Adipocyte (in vitro differentiated cells): Measurements from ENCODE around the gene CYB5B.
"Not testable (repeated sequence)": the region's sequence is repeated elsewhere in the genome, so short reads cannot be mapped to it uniquely, and the experiment has no call there.

ENCODE experiments used
- DNase-seq: peaks from one replicate; pipeline ENCODE4 v3.0.0-alpha.2; 2015; ENCODE audit warnings: low read depth
- H3K27me3 ChIP-seq: replicated peaks from 2 replicates; pipeline ENCODE4 v1.7.0; 2013; ENCODE audit warnings: mild to moderate bottlenecking, low read length, moderate library complexity; ENCODE audit not compliant: control insufficient read depth, insufficient read depth
- H3K36me3 ChIP-seq: 2 replicates; pipeline ENCODE4 v1.7.0; 2013; ENCODE audit warnings: low read length, mild to moderate bottlenecking, moderate library complexity; ENCODE audit not compliant: control insufficient read depth, insufficient read depth, severe bottlenecking
- H3K4me1 ChIP-seq: 2 replicates; pipeline ENCODE4 v1.7.0; 2013; ENCODE audit warnings: mild to moderate bottlenecking, low read length, moderate library complexity; ENCODE audit not compliant: control insufficient read depth, insufficient read depth
- H3K4me3 ChIP-seq: 2 replicates; pipeline ENCODE4 v1.7.0; 2013; ENCODE audit warnings: mild to moderate bottlenecking, low read length, moderate library complexity
- H3K9ac ChIP-seq: 2 replicates; pipeline ENCODE4 v1.7.0; 2013; ENCODE audit warnings: mild to moderate bottlenecking, low read length, moderate library complexity
- H3K9me3 ChIP-seq: 2 replicates; pipeline ENCODE4 v1.7.0; 2013; ENCODE audit warnings: mild to moderate bottlenecking, low read length, moderate library complexity; ENCODE audit not compliant: control insufficient read depth

Gene CYB5B

DNA sequence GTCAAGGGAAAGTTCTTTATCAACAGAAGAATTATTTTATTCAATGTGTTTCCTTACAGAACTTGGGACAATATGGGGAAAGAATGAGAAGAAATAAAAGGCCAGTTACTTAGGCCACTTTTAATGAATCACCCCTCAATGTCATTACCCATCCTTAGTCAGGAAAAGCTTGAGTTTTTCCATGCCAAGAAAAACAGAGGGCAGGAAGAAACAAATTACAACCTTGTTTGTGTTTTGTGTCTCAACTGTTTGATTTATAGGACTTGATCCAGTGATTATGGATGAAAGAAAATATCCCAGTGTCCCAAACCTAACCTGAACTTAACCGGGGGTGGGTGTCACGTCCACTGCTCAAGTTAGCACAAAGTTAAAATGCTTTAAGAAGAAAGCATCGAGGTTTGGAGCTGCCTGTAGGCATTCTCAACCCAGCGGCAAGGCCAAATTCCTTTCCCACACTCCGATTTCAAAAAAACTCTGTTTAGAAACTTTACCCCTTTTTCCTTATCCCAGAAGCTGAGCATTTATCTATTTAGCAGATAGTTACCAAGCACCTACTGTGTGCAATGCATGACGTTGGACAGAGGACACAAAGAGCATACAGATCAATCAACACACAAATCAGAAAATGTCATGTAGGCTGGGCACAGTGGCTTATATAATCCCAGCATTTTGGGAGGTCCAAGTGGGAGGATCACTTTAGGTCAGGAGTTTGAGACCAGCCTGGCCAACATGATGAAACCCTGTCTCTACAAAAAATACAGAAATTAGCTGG is 14.0 kb upstream of the CYB5B start:
- H3K4me3 ChIP-seq = no peak overlapping the region
- no peaks in the 10 kb centered on the region for H3K9me3 ChIP-seq
- H3K9ac ChIP-seq = no peak overlapping the region
- peak; percentile 79 for DNase-seq
- H3K4me1 ChIP-seq = peaks cover 14% of the 10 kb centered on the region
- no peaks in the 10 kb centered on the region for H3K27me3 ChIP-seq
- no peaks in the 10 kb centered on the region for H3K36me3 ChIP-seq

DNA sequence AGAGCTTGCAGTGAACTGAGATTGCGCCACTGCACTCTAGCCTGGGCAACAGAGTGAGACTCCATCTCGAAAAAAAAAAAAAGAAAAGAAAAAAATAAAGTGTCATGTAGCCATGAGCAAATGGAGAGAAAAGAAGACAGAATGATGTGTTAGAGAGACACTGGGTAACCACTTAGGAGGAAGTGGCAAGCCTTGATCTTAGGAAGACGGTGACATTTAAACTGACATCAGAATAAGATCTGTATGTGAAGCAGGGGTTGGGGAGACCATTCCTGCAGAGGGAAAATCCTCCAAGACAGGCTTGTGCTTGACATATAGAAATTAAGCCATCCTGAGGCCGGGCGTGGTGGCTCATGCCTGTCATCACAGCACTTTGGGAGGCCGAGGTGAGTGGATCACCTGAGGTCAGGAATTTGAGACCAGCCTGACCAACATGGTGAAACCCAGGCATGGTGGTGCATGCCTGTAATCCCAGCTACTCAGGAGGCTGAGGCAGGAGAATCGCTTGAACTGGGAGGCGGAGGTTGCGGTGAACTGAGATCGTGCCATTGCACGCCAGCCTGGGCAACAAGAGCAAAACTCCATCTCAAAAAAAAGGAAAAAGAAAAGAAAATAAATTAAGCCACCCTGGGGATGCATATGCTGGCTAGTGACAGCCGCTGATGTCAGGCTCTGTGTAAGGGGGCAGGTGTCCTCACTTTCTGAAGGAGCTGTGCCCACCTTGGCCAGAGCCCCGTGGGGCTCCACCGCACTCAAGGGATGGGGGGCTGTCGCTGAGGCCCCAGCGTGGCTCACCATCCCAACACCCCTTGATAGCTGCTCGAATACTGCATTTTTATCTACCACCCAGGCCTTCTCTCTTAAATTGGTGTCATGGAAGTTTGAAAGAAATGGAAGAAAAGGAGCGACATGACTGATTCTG is 13.1 kb upstream of the CYB5B start:
- Histone ChIP-seq H3K27me3 (no peaks in the 10 kb centered on the region), H3K4me3 (no peak overlapping the region), H3K4me1 (peaks cover 6% of the 10 kb centered on the region), H3K36me3 (no peaks in the 10 kb centered on the region), H3K9ac (no peak overlapping the region), H3K9me3 (no peaks in the 10 kb centered on the region)
- DNase-seq = no peak

DNA sequence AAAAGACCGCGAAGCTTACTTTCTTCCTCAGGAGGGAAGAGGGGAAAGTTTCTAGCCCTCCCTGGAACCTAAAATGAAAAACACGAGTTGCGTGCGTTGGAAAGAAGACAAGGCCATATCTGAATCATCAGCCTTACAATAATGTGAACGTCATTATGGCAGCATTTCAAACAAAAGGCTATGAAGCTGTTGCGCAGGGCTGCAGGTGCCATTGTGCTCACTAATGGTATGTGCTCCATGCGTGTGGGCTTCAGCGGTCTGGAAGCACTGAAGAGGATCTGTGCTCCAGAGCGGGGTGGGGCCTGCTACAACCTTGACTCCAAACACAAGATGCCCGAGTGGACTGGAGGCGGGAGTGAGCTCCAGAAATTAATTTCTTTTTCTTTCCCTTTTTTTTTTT is 12.1 kb upstream of the CYB5B start:
- Histone ChIP-seq H3K4me1 (peaks cover 7% of the 10 kb centered on the region), H3K36me3 (no peaks in the 10 kb centered on the region), H3K9ac (no peak overlapping the region), H3K27me3 (no peaks in the 10 kb centered on the region), H3K4me3 (no peak overlapping the region), H3K9me3 (no peaks in the 10 kb centered on the region)
- peak; percentile 64 for DNase-seq

DNA sequence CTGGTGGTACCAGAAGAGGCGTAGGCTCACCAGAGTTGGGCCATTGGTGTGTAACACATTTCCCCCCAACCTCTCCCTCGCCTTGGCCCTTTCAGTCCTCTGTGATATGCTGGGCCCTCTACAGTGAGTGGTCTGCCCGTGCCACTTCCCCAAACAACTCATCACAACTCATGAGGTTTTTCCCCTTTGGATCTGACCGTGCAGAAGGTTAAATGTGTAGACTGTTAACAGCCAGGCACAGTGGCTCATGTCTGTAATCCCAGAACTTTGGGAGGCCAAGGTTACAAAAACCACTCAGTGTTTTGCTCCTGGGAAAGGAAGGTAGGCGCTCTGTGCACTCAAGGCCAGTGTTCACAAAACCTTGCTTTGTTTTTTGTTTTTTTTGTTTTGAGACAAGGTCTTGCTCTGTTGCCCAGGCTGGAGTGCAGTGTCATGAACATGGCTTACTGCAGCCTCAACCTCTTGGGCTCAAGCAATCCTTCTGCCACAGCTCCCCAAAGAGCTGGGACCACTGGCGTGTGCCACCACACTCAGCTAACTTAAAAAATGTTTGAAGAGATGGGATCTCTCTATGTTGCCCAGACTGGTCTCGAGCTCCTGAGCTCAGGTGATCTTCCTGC is 11.3 kb upstream of the CYB5B start:
- H3K4me3 ChIP-seq = no peak overlapping the region
- H3K9me3 ChIP-seq = no peaks in the 10 kb centered on the region
- peaks cover 15% of the 10 kb centered on the region for H3K4me1 ChIP-seq
- H3K27me3 ChIP-seq = no peaks in the 10 kb centered on the region
- no peak for DNase-seq
- H3K36me3 ChIP-seq = no peaks in the 10 kb centered on the region
- no peak overlapping the region for H3K9ac ChIP-seq

DNA sequence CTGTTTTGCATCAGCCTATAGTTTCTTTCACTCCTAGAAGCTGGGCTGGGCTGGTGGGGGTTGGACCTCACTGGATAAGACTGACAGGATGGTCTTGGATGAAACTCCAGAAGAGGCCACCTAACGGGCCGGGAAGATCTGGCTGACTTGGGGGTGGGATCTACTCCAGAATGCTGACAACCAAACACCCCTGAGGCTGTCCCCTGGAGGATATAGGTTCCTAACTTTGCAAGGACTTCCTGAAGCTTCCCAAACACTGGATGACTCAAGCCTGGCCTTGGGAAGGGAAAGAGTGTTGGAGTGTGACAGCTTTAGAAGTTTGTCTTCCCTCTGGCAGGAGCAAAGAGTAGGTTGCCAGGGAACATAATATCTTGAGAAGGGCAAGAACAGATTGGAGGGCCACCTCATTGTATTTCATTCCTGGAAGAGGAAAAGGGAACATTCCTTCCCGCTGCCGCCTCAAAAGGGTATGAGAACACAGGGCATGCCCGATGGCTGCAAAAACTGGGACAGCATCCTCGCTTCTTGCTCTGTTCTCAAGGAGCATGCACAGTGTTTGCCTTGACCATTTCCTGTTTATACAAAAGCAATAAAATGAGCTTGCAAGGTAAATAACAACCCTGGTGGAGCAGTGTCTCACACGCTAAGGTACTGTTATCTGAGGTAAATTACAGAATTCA is 6.8 kb upstream of the CYB5B start:
- Histone ChIP-seq H3K27me3 (no peaks in the 10 kb centered on the region), H3K4me1 (peaks cover 8% of the 10 kb centered on the region), H3K9ac (no peak overlapping the region), H3K4me3 (no peak overlapping the region), H3K36me3 (no peaks in the 10 kb centered on the region), H3K9me3 (no peaks in the 10 kb centered on the region)
- DNase-seq = peak; percentile 62

DNA sequence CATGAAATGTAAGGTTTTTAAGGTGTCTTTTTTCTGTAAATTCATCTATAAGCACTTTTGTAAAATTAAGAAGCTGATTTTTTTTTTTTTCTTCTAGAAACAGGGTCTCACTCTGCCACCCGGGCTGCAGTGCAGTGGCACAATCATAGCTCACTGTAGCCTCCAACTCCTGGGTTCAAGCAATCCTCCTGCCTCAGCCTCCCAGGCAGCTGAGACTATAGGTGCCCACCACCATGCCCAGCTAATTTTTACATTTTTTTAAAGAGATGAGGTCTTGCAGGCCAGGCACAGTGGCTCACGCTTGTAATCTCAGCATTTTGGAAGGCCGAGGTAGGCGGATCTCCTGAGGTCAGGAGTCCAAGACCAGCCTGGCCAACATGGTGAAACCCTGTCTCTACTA is 4.5 kb upstream of the CYB5B start:
- Histone ChIP-seq H3K4me1 (peaks cover 11% of the 10 kb centered on the region), H3K9me3 (no peaks in the 10 kb centered on the region), H3K4me3 (no peak overlapping the region), H3K9ac (no peak overlapping the region), H3K36me3 (no peaks in the 10 kb centered on the region), H3K27me3 (no peaks in the 10 kb centered on the region)
- no peak for DNase-seq

DNA sequence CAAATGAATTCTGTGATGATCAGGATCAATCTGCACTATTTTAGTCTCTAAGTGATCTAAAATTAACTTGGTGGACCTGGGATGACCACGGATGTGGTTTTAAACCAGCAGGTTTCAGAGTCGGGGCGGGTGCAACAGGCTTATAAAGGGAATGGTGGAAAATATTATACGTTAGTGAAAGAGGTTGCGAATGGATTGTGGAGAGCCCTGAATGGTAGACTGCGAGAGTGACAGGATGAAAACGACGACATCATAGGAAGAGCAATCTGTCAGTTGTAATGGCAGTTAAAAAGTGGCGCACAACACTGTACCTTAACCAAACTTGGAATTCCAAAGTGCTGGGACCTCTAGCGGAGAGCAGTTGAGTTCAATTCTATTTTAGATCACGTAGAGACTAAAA is 1.2 kb upstream of the CYB5B start:
- no peak for DNase-seq
- Histone ChIP-seq H3K4me3 (peak overlapping the region; percentile 95), H3K36me3 (peaks cover 11% of the 10 kb centered on the region), H3K9ac (no peak overlapping the region), H3K4me1 (peaks cover 8% of the 10 kb centered on the region), H3K27me3 (no peaks in the 10 kb centered on the region), H3K9me3 (no peaks in the 10 kb centered on the region)

DNA sequence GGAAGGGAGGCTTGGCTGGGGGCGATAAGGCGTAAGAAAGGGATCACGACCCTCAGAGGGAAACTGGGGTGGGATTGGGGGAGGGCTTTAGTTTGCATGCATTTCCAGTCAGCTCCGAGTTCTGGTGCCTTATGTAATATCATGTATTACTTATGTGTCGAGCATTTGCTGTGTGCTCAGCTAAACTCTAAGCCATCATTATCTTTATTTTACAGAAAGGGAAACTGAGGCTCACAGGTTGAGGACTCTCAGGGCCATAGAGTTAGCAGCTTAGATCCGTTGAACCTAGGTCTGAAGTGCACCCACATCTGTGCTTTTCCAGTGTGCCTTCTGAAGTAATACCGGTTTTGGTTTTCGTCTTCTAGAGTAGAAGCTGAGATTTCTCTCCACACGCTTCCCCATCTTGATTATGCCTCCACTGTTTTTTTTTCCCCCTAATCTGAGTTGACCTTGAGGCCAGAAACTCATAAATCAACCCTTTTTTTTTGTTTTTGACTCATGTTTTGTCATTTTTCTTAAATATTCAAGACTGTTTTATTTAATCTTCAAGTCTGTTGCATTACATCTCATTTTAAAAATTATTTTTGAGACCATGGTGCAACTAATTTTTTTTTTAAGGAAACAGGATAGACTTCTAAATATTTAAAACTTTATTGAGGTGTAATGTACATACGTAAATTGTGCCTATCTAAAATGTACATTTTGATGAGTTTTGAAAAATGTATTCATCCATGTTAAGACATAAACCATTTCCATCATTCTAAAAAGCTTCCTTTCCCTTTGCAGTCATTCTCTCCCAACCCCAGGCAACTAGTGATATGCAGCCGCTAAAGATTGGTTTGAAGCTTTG is 741 bp downstream of the CYB5B start:
- peak; percentile 33 for DNase-seq
- Histone ChIP-seq H3K4me1 (peaks cover 8% of the 10 kb centered on the region), H3K27me3 (no peaks in the 10 kb centered on the region), H3K9me3 (no peaks in the 10 kb centered on the region), H3K36me3 (peaks cover 28% of the 10 kb centered on the region), H3K9ac (peak overlapping the region; percentile 92), H3K4me3 (peak overlapping the region; percentile 95)

DNA sequence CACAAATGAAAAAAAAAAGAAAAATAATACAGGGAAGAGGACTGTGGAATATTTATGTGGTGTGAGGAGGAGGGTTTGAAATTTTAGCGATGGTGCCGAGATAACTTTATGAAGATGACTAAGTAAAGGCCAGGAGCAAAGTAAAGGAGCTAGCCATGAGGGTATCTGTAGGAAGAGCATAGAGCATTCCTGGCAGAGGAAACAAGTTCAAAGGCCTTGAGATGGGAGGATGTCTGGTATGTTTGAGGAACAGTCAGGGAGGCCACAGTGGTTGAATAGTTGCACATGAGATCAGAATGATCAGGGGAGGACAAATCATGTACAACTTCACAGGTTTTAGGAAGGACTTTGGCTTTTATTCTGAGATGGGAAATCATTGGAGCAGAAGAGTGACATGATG is 4.2 kb downstream of the CYB5B start:
- Histone ChIP-seq H3K36me3 (peaks cover 62% of the 10 kb centered on the region), H3K9me3 (no peaks in the 10 kb centered on the region)
- no peak for DNase-seq

DNA sequence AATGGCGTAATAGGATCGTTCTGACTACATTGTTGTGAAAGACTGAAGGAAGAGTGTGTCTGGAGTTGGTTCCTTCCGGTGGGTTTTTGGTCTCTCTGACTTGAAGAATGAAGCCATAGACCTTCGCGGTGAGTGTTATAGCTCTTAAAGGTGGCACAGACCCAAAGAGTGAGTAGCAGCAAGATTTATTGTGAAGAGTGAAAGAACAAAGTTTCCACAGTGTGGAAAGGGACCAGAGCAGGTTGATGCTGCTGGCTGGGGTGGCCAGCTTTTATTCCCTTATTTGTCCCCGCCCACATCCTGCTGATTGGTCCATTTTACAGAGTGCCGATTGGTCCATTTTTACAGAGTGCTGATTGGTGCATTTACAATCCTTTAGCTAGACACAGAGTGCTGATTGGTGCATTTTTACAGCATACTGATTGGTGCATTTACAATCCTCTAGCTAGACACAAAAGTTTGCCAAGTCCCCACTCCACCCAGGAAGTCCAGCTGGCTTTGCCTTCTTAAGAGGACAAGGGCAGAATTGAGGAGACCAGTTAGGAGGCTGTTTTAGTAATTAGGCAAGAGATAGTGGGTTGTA is 4.7 kb downstream of the CYB5B start:
- H3K4me1 ChIP-seq, H3K4me3 ChIP-seq, DNase-seq, H3K9ac ChIP-seq, H3K27me3 ChIP-seq, H3K9me3 ChIP-seq: not testable (repeated sequence)
- peaks cover 67% of the 10 kb centered on the region for H3K36me3 ChIP-seq

More for the DNA sequence above, 4.2 kb downstream of the CYB5B start:
- Histone ChIP-seq H3K4me3 (no peak overlapping the region), H3K27me3 (no peaks in the 10 kb centered on the region), H3K4me1 (peaks cover 8% of the 10 kb centered on the region), H3K9ac (no peak overlapping the region)
